Caco-2 (cell line): Measurements from ENCODE around the gene ZDHHC12. TPM values are rescaled to one million over a fixed set of nuclear protein-coding genes. Genes with fewer than 3 reads are reported as not detected.
A peak's percentile ranks its signal among the peaks of the same experiment; 100 is the strongest.

Experiments
- BruUV-seq: library from RNA; stranded (reverse); fragments of 400-500 nt; replicated peaks from 2 replicates; lab custom pipeline; 2021; lab: Mats Ljungman, UMichigan
- CTCF ChIA-PET: fragments of 300-600 bp; sonication (Branson Sonifier 250); formaldehyde crosslinking; loops from one replicate; lab custom pipeline; 2022; ENCODE audit warnings: antibody characterized with exemption; lab: Charles Lee
- POLR2A ChIA-PET: fragments of 300-600 bp; sonication (Branson Sonifier 250); formaldehyde crosslinking; loops from one replicate; lab custom pipeline; 2022; ENCODE audit warnings: antibody characterized with exemption; lab: Charles Lee
- DNase-seq, 2 experiments: peaks; one replicate each; pipeline versions ENCODE4 v3.0.0 to v3.0.0-alpha.2; 2020 to 2022
- H3K27me3 ChIP-seq: replicated peaks from 2 replicates; pipeline ENCODE4 v1.6.0; 2011; ENCODE audit warnings: low read length; ENCODE audit not compliant: control insufficient read depth, insufficient read depth
- H3K36me3 ChIP-seq: 2 replicates; pipeline ENCODE4 v1.5.1; 2011; ENCODE audit warnings: low read length; ENCODE audit not compliant: control insufficient read depth, insufficient read depth
- H3K4me1 ChIP-seq: fragments of 250-450 bp; sonication (Bioruptor Pico); 2 replicates; pipeline ENCODE4 v1.5.1; 2020; ENCODE audit warnings: mild to moderate bottlenecking
- H3K4me3 ChIP-seq: 2 replicates; pipeline ENCODE4 v1.5.1; 2011; ENCODE audit warnings: low read depth, mild to moderate bottlenecking, control low read depth, low read length
- H3K9me3 ChIP-seq: fragments of 250-450 bp; sonication (Bioruptor Pico); 2 replicates; pipeline ENCODE4 v1.5.1; 2020; ENCODE audit warnings: mild to moderate bottlenecking, moderate library complexity
- H3K27ac Mint-ChIP-seq: one replicate; pipeline ENCODE4 v1.8.0; 2022; ENCODE audit warnings: mixed read lengths; ENCODE audit not compliant: unreplicated experiment
- H3K27me3 Mint-ChIP-seq: one replicate; pipeline ENCODE4 v1.8.0; 2022; ENCODE audit warnings: mixed read lengths; ENCODE audit not compliant: insufficient read depth, unreplicated experiment
- H3K36me3 Mint-ChIP-seq: one replicate; pipeline ENCODE4 v1.8.0; 2022; ENCODE audit warnings: mild to moderate bottlenecking, mixed read lengths; ENCODE audit not compliant: insufficient read depth, unreplicated experiment
- H3K4me1 Mint-ChIP-seq: one replicate; pipeline ENCODE4 v1.8.0; 2022; ENCODE audit warnings: low read depth, mixed read lengths; ENCODE audit not compliant: unreplicated experiment
- H3K4me3 Mint-ChIP-seq: one replicate; pipeline ENCODE4 v1.8.0; 2022; ENCODE audit warnings: mild to moderate bottlenecking, moderate library complexity, mixed read lengths; ENCODE audit not compliant: unreplicated experiment
- H3K9me3 Mint-ChIP-seq: one replicate; pipeline ENCODE4 v1.8.0; 2022; ENCODE audit warnings: mixed read lengths; ENCODE audit not compliant: unreplicated experiment
- CTCF ChIP-seq, 2 experiments: fragments of 200-600 bp in 1 of 2; IDR thresholded peaks; 1 replicate in 1 of 2; 2 replicates in 1 of 2; pipeline versions ENCODE4 v1.5.1 to v1.8.0; 2011 to 2022; ENCODE audit warnings: antibody characterized with exemption in 1 of 2, control low read depth in 1 of 2, inconsistent platforms in 1 of 2, low read depth in 1 of 2, low read length in 1 of 2, mild to moderate bottlenecking in 1 of 2, moderate library complexity in 1 of 2; ENCODE audit not compliant: insufficient read depth in 1 of 2, severe bottlenecking in 1 of 2, unreplicated experiment in 1 of 2
- intact Hi-C: fragments of 100-400 bp; cut with micrococcal nuclease; formaldehyde crosslinking; loops from one replicate; pipeline ENCODE4 v1.10.0; 2022; ENCODE audit not compliant: unreplicated experiment
- total RNA-seq: library from RNA; stranded (reverse); gene quantifications from 2 replicates; pipeline ENCODE4 v1.2.3, GENCODE V29; 2022

ZDHHC12 gene
- total RNA-seq, 1 experiment from 2014 or later, result 73.7 TPM

- intact Hi-C loops, result no loop called here
- peaks cover 15% of the 10 kb centered on the region for H3K4me1 Mint-ChIP-seq
- no peaks in the 10 kb centered on the region for H3K27me3 ChIP-seq
- no peaks in the 10 kb centered on the region for H3K9me3 ChIP-seq
- H3K9me3 Mint-ChIP-seq, result no peaks in the 10 kb centered on the region
- peak overlapping the region; percentile 81 for H3K4me3 ChIP-seq
- no peak for TF ChIP-seq CTCF (IDR thresholded peaks at IDR 0.05; ENCODE audit: insufficient read depth in 1 of 2, low read depth in 1 of 2, low read length in 1 of 2, severe bottlenecking in 1 of 2, unreplicated experiment in 1 of 2)
- peak overlapping the region; percentile 75 for H3K27ac Mint-ChIP-seq
- POLR2A ChIA-PET, result interaction anchor here (0.6 to 1.4 kb wide), 6 partner anchors 34 to 305 kb away, joined by 3 to 7 read pairs (median 5); partner anchors contain the start of gene SET
- H3K36me3 ChIP-seq, result no peaks in the 10 kb centered on the region
- BruUV-seq, result TSS peak; percentile 55
- H3K4me3 Mint-ChIP-seq, result peak overlapping the region; percentile 95
- H3K36me3 Mint-ChIP-seq, result peaks cover 29% of the 10 kb centered on the region
- CTCF ChIA-PET, result interaction anchor here (1.2 to 1.7 kb wide), 4 partner anchors 10 to 95 kb away, joined by 4 to 12 read pairs (median 9); partner anchors contain the start of genes ENDOG and PKN3
- H3K27me3 Mint-ChIP-seq, result no peaks in the 10 kb centered on the region
- H3K4me1 ChIP-seq, result peaks cover 3% of the 10 kb centered on the region; the same call in 1 of the 2 replicates
- DNase-seq, result no peak
Measured at GRCh38 chr9:128723352-128723865, 518 bp downstream of the ZDHHC12 start.

- H3K27ac Mint-ChIP-seq, result peak overlapping the region; percentile 75
- no peaks in the 10 kb centered on the region for H3K36me3 ChIP-seq
- peak overlapping the region; percentile 95 for H3K4me3 Mint-ChIP-seq
- peaks cover 29% of the 10 kb centered on the region for H3K36me3 Mint-ChIP-seq
- CTCF ChIA-PET, result interaction anchor here (0.7 kb wide), 1 partner anchor 87 kb away, joined by 3 read pairs; no protein-coding TSS in a partner anchor
- DNase-seq, result no peak
- peaks cover 21% of the 10 kb centered on the region for H3K4me1 Mint-ChIP-seq
- no peaks in the 10 kb centered on the region for H3K9me3 ChIP-seq
- no peak for TF ChIP-seq CTCF (IDR thresholded peaks at IDR 0.05; ENCODE audit: insufficient read depth in 1 of 2, low read depth in 1 of 2, low read length in 1 of 2, severe bottlenecking in 1 of 2, unreplicated experiment in 1 of 2)
- H3K27me3 Mint-ChIP-seq, result no peaks in the 10 kb centered on the region
- intact Hi-C loops, result no loop called here
- peak overlapping the region; percentile 81 for H3K4me3 ChIP-seq
- no peaks in the 10 kb centered on the region for H3K27me3 ChIP-seq
- BruUV-seq, result no TSS peak
- H3K9me3 Mint-ChIP-seq, result no peaks in the 10 kb centered on the region
- POLR2A ChIA-PET, result no interaction called here
- peaks cover 8% of the 10 kb centered on the region; the same call in 1 of the 2 replicates for H3K4me1 ChIP-seq
Measured at GRCh38 chr9:128722380-128723351, 1.3 kb downstream of the ZDHHC12 start.

GRCh38 chr9:128721487-128722010 lies 2.4 kb downstream of the ZDHHC12 start:
- BruUV-seq, result no TSS peak
- intact Hi-C loops, result no loop called here

More at GRCh38 chr9:128721487-128722010, 2.4 kb downstream of the ZDHHC12 start:
- Histone ChIP-seq H3K4me3 (no peak overlapping the region), H3K9me3 (no peaks in the 10 kb centered on the region), H3K4me1 (peaks cover 8% of the 10 kb centered on the region; the same call in 1 of the 2 replicates), H3K36me3 (no peaks in the 10 kb centered on the region), H3K27me3 (no peaks in the 10 kb centered on the region)
- peak overlapping the region; percentile 75 for H3K27ac Mint-ChIP-seq
- no peaks in the 10 kb centered on the region for H3K9me3 Mint-ChIP-seq
- TF ChIP-seq CTCF (IDR thresholded peaks at IDR 0.05; ENCODE audit: insufficient read depth in 1 of 2, low read depth in 1 of 2, low read length in 1 of 2, severe bottlenecking in 1 of 2, unreplicated experiment in 1 of 2), result no peak
- H3K4me3 Mint-ChIP-seq, result no peak overlapping the region
- H3K27me3 Mint-ChIP-seq, result no peaks in the 10 kb centered on the region
- H3K36me3 Mint-ChIP-seq, result peaks cover 33% of the 10 kb centered on the region
- DNase-seq, result no peak
- peaks cover 21% of the 10 kb centered on the region for H3K4me1 Mint-ChIP-seq
- POLR2A ChIA-PET, result no interaction called here
- CTCF ChIA-PET, result no interaction called here
